Epithelial cell of proximal tubule (primary cell): Measurements from ENCODE around the gene WFIKKN2. TPM values are rescaled to one million over a fixed set of nuclear protein-coding genes. Genes with fewer than 3 reads are reported as not detected.

Source experiments
- DNase-seq: peaks from one replicate; pipeline ENCODE4 v3.0.0-alpha.2; 2011; ENCODE audit warnings: low read depth
- H3K4me3 ChIP-seq: 2 replicates; pipeline ENCODE4 v1.5.1; 2011; ENCODE audit warnings: low read depth, mild to moderate bottlenecking, low read length
- total RNA-seq: library from RNA; depleted of rRNA; stranded (reverse); fragments of >200 nt; gene quantifications from 2 replicates; pipeline ENCODE4 v1.2.3, GENCODE V29; 2015
- TF ChIP-seq, protein P1 (sequence below): conservative IDR thresholded peaks from 2 replicates; pipeline ENCODE4 v1.5.1; 2012; ENCODE audit warnings: low read depth, mild to moderate bottlenecking, low read length

WFIKKN2 gene
- total RNA-seq, 1 donor from 2014 or later: not detected

DNA sequence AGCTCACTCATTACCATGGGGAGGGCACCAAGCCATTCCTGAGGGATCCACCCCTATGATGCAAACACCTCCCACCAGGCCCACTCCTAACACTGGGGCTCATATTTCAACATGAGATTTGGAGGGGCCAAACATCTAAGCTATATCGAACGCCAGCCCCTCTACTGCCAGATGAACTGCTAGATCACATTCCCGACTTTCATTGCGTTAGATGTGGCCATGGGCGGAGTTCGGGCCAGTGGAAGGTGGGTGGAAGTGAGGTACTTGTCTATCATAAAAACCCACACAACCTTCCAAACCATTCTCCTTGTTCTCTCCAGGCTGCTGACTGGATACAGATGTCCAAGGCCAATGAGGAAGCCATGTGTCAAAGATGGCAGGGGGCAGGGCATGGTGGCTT lies 41.0 kb upstream of the WFIKKN2 start:
- no peak for DNase-seq
- TF ChIP-seq, protein P1, sequence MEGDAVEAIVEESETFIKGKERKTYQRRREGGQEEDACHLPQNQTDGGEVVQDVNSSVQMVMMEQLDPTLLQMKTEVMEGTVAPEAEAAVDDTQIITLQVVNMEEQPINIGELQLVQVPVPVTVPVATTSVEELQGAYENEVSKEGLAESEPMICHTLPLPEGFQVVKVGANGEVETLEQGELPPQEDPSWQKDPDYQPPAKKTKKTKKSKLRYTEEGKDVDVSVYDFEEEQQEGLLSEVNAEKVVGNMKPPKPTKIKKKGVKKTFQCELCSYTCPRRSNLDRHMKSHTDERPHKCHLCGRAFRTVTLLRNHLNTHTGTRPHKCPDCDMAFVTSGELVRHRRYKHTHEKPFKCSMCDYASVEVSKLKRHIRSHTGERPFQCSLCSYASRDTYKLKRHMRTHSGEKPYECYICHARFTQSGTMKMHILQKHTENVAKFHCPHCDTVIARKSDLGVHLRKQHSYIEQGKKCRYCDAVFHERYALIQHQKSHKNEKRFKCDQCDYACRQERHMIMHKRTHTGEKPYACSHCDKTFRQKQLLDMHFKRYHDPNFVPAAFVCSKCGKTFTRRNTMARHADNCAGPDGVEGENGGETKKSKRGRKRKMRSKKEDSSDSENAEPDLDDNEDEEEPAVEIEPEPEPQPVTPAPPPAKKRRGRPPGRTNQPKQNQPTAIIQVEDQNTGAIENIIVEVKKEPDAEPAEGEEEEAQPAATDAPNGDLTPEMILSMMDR: no peak
- no peak overlapping the region for H3K4me3 ChIP-seq

DNA sequence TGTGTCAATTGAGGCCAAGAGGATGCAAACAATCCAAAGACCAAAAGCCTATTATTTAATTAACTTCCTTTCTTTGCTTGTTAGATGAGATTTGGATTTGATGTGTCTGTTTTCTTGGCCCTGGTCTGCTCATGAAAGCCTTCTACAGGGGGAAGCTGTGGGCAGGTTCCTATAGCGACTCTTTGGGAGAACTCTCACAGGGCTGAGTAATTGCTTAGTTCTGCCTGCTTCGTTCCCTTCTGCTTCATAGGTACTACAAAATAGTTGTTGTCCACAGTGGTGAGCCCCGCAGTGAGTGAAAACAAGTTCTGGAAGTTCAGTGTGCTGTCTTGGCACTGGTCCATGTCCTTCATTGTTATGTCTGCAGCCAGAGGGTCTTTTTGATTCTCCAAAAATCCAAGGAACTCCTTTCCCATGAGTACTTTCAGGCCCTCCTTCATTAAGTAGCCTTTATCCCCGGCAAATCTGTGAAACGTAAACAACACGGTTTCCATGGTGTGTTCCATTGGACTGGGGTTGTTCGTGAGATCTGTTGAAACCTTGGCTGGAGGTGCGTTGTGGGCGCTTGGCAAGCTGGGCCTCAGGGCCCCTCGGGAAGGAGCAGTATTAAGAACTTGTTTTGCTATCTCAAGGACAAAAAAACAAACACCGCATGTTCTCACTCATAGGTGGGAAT lies 38.1 kb upstream of the WFIKKN2 start:
- TF ChIP-seq, protein P1: no peak
- H3K4me3 ChIP-seq: no peak overlapping the region
- no peak for DNase-seq

DNA sequence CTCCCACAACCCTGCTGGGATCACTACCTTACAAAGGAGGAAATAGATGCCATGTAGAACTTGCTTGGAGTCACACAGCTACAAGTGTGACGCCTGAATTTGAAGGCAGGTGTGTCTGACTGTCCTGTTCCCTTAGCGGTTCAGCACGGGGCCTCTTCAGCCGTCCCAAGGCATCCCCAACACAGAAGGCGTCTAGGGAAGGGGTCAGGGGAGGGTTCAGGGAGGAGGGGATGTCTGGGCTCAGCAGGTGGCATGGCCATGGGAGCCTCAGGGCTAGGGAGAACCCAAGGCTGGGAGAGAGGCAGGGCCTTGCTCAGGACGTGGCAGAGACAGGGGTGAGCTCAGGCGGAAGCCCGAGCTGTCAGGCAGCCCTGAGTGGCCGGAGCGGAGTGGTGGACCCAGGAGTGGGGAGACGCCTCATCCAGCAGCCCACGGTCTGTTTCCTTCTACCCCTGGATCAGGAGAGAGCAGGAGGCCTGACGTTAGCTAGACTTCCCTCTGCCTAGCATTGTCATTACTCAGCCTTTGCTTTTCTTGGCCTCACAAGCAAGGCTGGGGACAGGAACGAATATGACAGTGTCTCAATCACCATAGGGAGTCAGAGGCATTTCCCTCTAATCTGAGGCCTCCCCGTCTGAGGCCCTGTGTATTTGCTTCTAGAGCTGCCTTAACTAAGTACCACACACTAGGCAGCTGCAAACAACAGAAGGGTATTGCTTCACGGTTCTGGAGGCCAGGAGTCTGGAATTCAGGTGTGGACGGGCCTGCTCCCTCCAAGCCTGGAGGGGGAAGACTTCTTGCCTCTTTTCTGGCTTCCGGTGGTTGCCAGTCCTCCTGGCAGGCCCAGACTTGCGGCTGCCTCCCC lies 36.7 kb upstream of the WFIKKN2 start:
- TF ChIP-seq, protein P1: no peak
- H3K4me3 ChIP-seq: no peak overlapping the region
- DNase-seq: no peak

DNA sequence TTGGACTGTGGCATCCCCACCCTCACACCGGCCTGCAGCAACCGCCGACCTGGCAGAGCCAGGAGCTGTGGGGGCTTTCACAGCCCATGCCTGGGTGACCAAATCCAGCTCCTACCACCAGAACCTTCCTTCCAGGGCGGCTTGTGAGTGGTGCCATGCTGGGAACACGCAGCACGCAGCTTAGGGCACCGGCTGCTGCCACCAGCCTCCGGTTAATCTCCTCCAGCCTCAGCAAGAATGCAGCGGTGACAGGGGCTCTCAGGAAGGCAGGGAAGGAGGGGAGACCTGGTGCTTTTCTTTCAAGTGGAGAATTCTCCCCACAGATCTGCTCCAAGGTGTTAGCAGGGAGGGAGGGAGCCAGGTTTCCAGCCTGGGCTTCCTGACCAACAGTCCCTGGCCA lies 35.8 kb upstream of the WFIKKN2 start:
- TF ChIP-seq, protein P1: no peak
- DNase-seq: no peak
- H3K4me3 ChIP-seq: no peak overlapping the region

DNA sequence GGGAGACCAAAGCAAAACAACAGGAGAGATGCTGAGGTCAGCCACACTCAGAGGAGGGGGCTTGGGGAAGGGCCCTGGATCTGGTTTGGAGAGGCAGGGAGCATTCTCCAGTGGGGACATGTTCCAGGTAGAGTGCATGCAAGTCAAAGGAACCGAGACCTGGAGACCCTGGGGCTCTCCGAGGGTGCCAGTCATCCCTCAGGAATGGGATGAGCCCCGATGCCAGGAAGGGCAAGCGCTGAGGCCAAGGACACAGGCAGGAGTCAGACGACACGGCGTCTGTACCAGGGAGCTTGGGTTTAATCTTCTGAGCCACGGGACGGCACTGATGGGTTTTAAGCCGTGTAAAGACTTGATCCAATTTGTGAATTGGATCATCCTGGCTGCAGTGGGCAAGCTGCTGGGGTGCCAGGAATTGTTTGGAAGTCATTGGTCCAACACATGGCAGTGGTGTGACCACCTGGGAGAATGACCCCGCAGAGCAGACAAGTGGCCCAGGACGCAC lies 35.1 kb upstream of the WFIKKN2 start:
- DNase-seq: no peak
- TF ChIP-seq, protein P1: no peak
- H3K4me3 ChIP-seq: no peak overlapping the region

DNA sequence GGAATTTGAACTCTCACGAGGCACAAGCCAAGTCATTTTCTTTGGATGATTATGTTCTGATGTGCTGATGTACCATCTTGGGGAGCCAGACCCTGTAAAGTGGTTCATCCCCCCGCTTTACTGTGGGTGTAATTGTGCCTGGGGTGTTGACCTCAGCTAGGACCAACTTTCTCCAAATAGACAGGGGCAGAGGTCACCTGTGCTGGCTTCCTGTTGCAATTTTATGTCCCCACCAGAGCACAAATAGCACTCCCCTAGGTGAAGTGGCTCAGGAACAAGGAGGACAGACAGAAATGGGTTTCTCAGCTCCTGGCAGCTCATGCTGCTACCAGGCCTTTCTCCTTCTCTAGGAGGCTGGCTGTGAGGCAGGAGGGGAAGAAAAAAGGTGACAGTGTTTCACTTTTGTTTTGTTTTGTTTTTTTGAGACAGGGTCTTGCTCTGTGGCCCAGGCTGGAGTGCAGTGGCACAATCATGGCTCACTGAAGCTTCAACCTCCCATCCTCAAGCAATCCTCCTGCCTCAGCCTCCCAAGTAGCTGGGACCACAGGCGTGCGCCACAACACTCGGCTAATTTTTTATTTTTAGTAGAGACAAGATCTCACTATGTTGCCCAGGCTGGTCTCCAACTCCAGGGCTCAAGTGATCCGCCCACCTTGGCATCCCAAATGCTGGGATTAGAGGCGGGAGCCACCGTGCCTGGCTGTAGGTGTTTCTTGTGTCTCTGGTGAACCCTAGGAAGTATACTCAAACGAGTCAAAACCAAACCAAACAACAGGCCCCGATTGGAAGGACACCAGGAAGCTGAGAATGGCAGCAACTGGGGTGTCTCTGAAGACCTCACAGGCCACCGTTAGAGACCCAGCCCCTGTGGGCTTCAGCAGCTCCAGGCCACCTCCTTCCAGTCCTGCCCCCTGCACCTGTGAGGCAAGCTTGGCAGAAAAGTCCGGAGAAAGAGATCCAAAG lies 32.5 kb upstream of the WFIKKN2 start:
- no peak for DNase-seq
- TF ChIP-seq, protein P1: no peak
- no peak overlapping the region for H3K4me3 ChIP-seq
